HepG2 (cell line): ENCODE measurements around the gene CSF1R.

Experiments
- ARID4A ChIP-seq: sonication (generic); formaldehyde crosslinking; IDR thresholded peaks from 2 replicates; pipeline ENCODE4 v1.5.0; 2020; ENCODE audit warnings: mild to moderate bottlenecking, missing genetic modification reagents, borderline replicate concordance
- CBX2 ChIP-seq, 2 experiments: fragments of 200-600 bp in 1 of 2; sonication (generic); formaldehyde crosslinking in 1 of 2; IDR thresholded peaks; 2 replicates each; pipeline versions ENCODE4 v1.7.0 to v1.8.1; 2018 to 2022; ENCODE audit warnings: low read depth in 2 of 2, low read length in 1 of 2, mild to moderate bottlenecking in 1 of 2, missing genetic modification reagents in 1 of 2
- CHD4 ChIP-seq: fragments of 200-600 bp; sonication (generic); IDR thresholded peaks from 2 replicates; pipeline ENCODE4 v1.7.0; 2017; ENCODE audit warnings: mild to moderate bottlenecking, low read length, borderline replicate concordance
- MAZ ChIP-seq, 2 experiments: sonication (generic) in 1 of 2; formaldehyde crosslinking in 1 of 2; IDR thresholded peaks; 2 replicates each; pipeline versions ENCODE4 v1.5.0 to v1.6.1; 2012 to 2020; ENCODE audit warnings: low read depth in 2 of 2, mild to moderate bottlenecking in 2 of 2, borderline replicate concordance in 1 of 2, improper control_type of control experiment in 1 of 2, low read length in 1 of 2, missing genetic modification reagents in 1 of 2, moderate library complexity in 1 of 2
- MXD4 ChIP-seq: IDR thresholded peaks from 2 replicates; pipeline ENCODE4 v1.6.1; 2016; ENCODE audit warnings: mild to moderate bottlenecking, missing biosample characterization, missing genetic modification reagents
- MXI1 ChIP-seq: IDR thresholded peaks from 3 replicates; pipeline ENCODE4 v1.6.1; 2012; ENCODE audit warnings: low read depth, low read length, inconsistent platforms, borderline replicate concordance
- MYC ChIP-seq: sonication (generic); formaldehyde crosslinking; IDR thresholded peaks from 2 replicates; pipeline ENCODE4 v1.9.0; 2021; ENCODE audit warnings: missing genetic modification reagents, borderline replicate concordance
- REXO4 ChIP-seq: sonication (generic); formaldehyde crosslinking; IDR thresholded peaks from 2 replicates; pipeline ENCODE4 v1.8.0; 2022; ENCODE audit warnings: missing genetic modification reagents, mild to moderate bottlenecking, borderline replicate concordance
- THYN1 ChIP-seq: sonication (generic); formaldehyde crosslinking; IDR thresholded peaks from 2 replicates; pipeline ENCODE4 v1.8.1; 2023; ENCODE audit warnings: low read depth, mild to moderate bottlenecking, moderate library complexity, missing genetic modification reagents, borderline replicate concordance
- ZBTB8A ChIP-seq: sonication (generic); formaldehyde crosslinking; IDR thresholded peaks from 2 replicates; pipeline ENCODE4 v1.4.0; 2020; ENCODE audit warnings: mild to moderate bottlenecking, low read depth, missing genetic modification reagents, borderline replicate concordance
- ZNF460 ChIP-seq: sonication (generic); formaldehyde crosslinking; IDR thresholded peaks from 2 replicates; pipeline ENCODE4 v1.5.1; 2020; ENCODE audit warnings: missing genetic modification reagents, mild to moderate bottlenecking, borderline replicate concordance
- TF ChIP-seq, protein P1 (sequence below): sonication (generic); formaldehyde crosslinking; IDR thresholded peaks from 2 replicates; pipeline ENCODE4 v1.8.1; 2023; ENCODE audit warnings: missing genetic modification reagents, mild to moderate bottlenecking, borderline replicate concordance
- TF ChIP-seq, protein P2 (sequence below): sonication (generic); formaldehyde crosslinking; IDR thresholded peaks from 2 replicates; pipeline ENCODE4 v1.5.0; 2020; ENCODE audit warnings: mild to moderate bottlenecking, missing genetic modification reagents, moderate library complexity

GRCh38 chr5:150114102-150114641, 27.8 kb upstream of the CSF1R start:
- no peak for TF ChIP-seq THYN1 (CRISPR knock-in tag)
- TF ChIP-seq, protein P1, sequence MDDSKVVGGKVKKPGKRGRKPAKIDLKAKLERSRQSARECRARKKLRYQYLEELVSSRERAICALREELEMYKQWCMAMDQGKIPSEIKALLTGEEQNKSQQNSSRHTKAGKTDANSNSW (CRISPR knock-in tag): no peak
- no peak for TF ChIP-seq ZBTB8A (CRISPR knock-in tag)
- no peak for TF ChIP-seq REXO4 (CRISPR knock-in tag)
- TF ChIP-seq MYC (CRISPR knock-in tag): no peak
- no peak for TF ChIP-seq MXI1
- no peak for TF ChIP-seq MAZ (IDR thresholded peaks at IDR 0.05; ENCODE audit: borderline replicate concordance, low read depth, low read length)
- TF ChIP-seq MAZ (CRISPR knock-in tag; IDR thresholded peaks at IDR 0.05; ENCODE audit: low read depth): no peak
- TF ChIP-seq, protein P2, sequence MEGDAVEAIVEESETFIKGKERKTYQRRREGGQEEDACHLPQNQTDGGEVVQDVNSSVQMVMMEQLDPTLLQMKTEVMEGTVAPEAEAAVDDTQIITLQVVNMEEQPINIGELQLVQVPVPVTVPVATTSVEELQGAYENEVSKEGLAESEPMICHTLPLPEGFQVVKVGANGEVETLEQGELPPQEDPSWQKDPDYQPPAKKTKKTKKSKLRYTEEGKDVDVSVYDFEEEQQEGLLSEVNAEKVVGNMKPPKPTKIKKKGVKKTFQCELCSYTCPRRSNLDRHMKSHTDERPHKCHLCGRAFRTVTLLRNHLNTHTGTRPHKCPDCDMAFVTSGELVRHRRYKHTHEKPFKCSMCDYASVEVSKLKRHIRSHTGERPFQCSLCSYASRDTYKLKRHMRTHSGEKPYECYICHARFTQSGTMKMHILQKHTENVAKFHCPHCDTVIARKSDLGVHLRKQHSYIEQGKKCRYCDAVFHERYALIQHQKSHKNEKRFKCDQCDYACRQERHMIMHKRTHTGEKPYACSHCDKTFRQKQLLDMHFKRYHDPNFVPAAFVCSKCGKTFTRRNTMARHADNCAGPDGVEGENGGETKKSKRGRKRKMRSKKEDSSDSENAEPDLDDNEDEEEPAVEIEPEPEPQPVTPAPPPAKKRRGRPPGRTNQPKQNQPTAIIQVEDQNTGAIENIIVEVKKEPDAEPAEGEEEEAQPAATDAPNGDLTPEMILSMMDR (CRISPR knock-in tag): no peak
- no peak for TF ChIP-seq MXD4 (CRISPR knock-in tag)
- TF ChIP-seq CBX2 (IDR thresholded peaks at IDR 0.05; ENCODE audit: low read depth, low read length): no peak
- no peak for TF ChIP-seq CBX2 (CRISPR knock-in tag; IDR thresholded peaks at IDR 0.05; ENCODE audit: low read depth)
- no peak for TF ChIP-seq ARID4A
- no peak for TF ChIP-seq CHD4
- no peak for TF ChIP-seq ZNF460
